Measurements from ENCODE around the gene DHDDS. TPM values are rescaled to one million over a fixed set of nuclear protein-coding genes. Genes with fewer than 3 reads are reported as not detected.

DHDDS gene
- total RNA-seq, 2 donors from 2014 or later, result 38.6 to 59.4 TPM

DNA sequence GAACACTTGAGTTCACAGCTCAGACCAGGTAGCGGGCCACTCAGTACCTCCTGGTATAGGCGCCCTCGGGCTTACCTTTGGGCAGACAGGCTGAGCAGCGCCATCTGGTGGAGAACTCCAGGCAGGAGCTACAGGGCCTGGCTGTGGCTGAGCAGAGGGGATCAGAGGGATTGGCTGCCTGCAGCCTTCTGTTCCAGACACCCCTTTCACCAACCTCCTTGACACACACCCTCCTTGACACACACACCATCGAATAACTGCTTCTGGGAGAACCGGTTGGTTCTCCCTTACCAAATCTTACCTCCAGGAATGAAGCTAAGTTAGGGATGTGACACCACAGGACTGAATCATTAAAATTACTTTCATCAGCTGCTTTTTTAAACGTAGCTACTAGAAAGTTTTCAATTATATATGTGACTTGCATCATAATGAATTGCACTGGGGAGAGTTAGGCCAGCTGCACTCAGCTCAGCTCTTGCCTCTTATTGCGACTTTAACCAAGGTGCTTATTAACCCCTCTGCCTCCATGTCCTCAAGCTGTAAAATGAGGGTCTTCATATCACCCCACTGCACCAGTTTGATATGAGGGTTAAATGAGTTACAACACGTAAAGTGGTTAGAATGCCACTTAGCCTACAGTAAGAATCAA lies 14.9 kb upstream of the DHDDS start:
- DNase-seq (ENCODE audit: low spot score) (no peak), ATAC-seq (ENCODE audit: insufficient number of reproducible peaks, low FRiP score, low read depth) (no peak)
- no peak overlapping the region for H3K4me3 ChIP-seq
- no peak overlapping the region for H3K27ac ChIP-seq
- H3K9me3 ChIP-seq, result no peaks in the 10 kb centered on the region
- no peaks in the 10 kb centered on the region for H3K4me1 ChIP-seq (ENCODE audit: control insufficient read depth in 1 of 2, low read depth in 2 of 2)
- no peaks in the 10 kb centered on the region for H3K36me3 ChIP-seq
- peaks cover 7% of the 10 kb centered on the region for H3K27me3 ChIP-seq (replicated peaks; ENCODE audit: insufficient read depth)
- TF ChIP-seq CTCF (IDR thresholded peaks at IDR 0.05), result peak; percentile 56

GRCh38 chr1:26418865-26419349 lies 13.2 kb upstream of the DHDDS start:
- DNase-seq (ENCODE audit: low spot score) (no peak), ATAC-seq (ENCODE audit: insufficient number of reproducible peaks, low FRiP score, low read depth) (no peak)
- Histone ChIP-seq H3K4me1 (ENCODE audit: control insufficient read depth in 1 of 2, low read depth in 2 of 2) (no peaks in the 10 kb centered on the region), H3K36me3 (no peaks in the 10 kb centered on the region), H3K27ac (no peak overlapping the region), H3K9me3 (no peaks in the 10 kb centered on the region), H3K4me3 (no peak overlapping the region), H3K27me3 (replicated peaks; ENCODE audit: insufficient read depth) (peaks cover 5% of the 10 kb centered on the region)
- TF ChIP-seq CTCF (IDR thresholded peaks at IDR 0.05), result no peak

GRCh38 chr1:26419494-26419893 lies 12.6 kb upstream of the DHDDS start:
- TF ChIP-seq CTCF (IDR thresholded peaks at IDR 0.05), result no peak
- no peak for ATAC-seq (ENCODE audit: insufficient number of reproducible peaks, low FRiP score, low read depth)
- Histone ChIP-seq H3K4me1 (ENCODE audit: control insufficient read depth in 1 of 2, low read depth in 2 of 2) (no peaks in the 10 kb centered on the region), H3K36me3 (no peaks in the 10 kb centered on the region), H3K4me3 (no peak overlapping the region), H3K27me3 (replicated peaks; ENCODE audit: insufficient read depth) (no peaks in the 10 kb centered on the region), H3K9me3 (no peaks in the 10 kb centered on the region), H3K27ac (no peak overlapping the region)
- no peak for DNase-seq (ENCODE audit: low spot score)

GRCh38 chr1:26429721-26430120 lies 2.4 kb upstream of the DHDDS start:
- Histone ChIP-seq H3K4me3 (no peak overlapping the region), H3K4me1 (ENCODE audit: control insufficient read depth in 1 of 2, low read depth in 2 of 2) (peaks cover 11 to 24% of the 10 kb centered on the region in 2 donors), H3K36me3 (no peaks in the 10 kb centered on the region), H3K27me3 (replicated peaks; ENCODE audit: insufficient read depth) (no peaks in the 10 kb centered on the region), H3K27ac (no peak overlapping the region), H3K9me3 (no peaks in the 10 kb centered on the region)
- ATAC-seq (ENCODE audit: insufficient number of reproducible peaks, low FRiP score, low read depth) (no peak), DNase-seq (ENCODE audit: low spot score) (no peak)
- no peak for TF ChIP-seq CTCF (IDR thresholded peaks at IDR 0.05)

- TF ChIP-seq CTCF (IDR thresholded peaks at IDR 0.05), result no peak
- no peak for ATAC-seq (ENCODE audit: insufficient number of reproducible peaks, low FRiP score, low read depth)
Observed at GRCh38 chr1:26432793-26433192, 672 bp downstream of the DHDDS start.

More at GRCh38 chr1:26432793-26433192, 672 bp downstream of the DHDDS start:
- no peak for DNase-seq (ENCODE audit: low spot score)
- H3K27me3 ChIP-seq (replicated peaks; ENCODE audit: insufficient read depth), result no peaks in the 10 kb centered on the region
- no peaks in the 10 kb centered on the region for H3K9me3 ChIP-seq
- peaks cover 11% of the 10 kb centered on the region for H3K36me3 ChIP-seq
- peaks cover 11 to 27% of the 10 kb centered on the region in 2 donors for H3K4me1 ChIP-seq (ENCODE audit: control insufficient read depth in 1 of 2, low read depth in 2 of 2)
- peak overlapping the region; percentile 59 to 68 for H3K27ac ChIP-seq
- peak overlapping the region; percentile 84 for H3K4me3 ChIP-seq
